ENCODE results near the gene HNRNPLL.

- TF ChIP-seq ZFX (CRISPR knock-in tag; IDR thresholded peaks at IDR 0.05; ENCODE audit: low read depth) (no peak), POLR2A (IDR thresholded peaks at IDR 0.05; ENCODE audit: insufficient read depth in 1 of 2, low read depth in 2 of 2, low read length in 2 of 2) (no peak)
These were observed 33.3 kb upstream of the HNRNPLL start for GRCh38 chr2:38636069-38636468.
